Hematopoietic multipotent progenitor cell treated with erythropoietin and hydrocortisone succinate and interleukin-3 and kit ligand, for 6 days (in vitro differentiated cells): ENCODE results near the gene ALOX12.
"Not testable (repeated sequence)": the region's sequence is repeated elsewhere in the genome, so short reads cannot be mapped to it uniquely, and the experiment has no call there.

Source experiments
- DNase-seq: peaks from one replicate; pipeline ENCODE4 v3.0.0-alpha.2; 2015

Gene ALOX12

GRCh38 chr17:6995500-6996255, at the start of gene ALOX12:
Gene ALOX12, plus strand, starts transcription at chr17:6996049. Its CDS starts 69 bp downstream, at chr17:6996118.
- DNase-seq, result peak; percentile 75

DNA sequence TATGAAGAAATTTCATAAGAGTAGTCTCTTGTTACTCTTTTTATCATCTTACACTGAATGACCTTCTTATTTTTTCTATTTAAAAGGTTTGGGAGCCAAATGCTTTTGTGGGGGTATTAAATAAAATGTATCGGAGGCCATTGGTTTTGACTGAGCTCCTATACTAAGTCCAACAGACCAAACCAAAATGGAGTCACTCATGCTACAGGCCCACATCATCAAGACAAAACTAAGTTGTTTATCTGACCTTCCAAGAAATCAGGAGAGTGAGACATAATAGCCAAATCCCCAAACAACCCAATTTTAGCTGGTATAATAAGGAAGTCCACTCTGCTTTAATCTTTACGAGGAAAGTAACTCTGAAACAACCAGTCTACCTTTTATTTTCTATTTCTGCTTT, 48.1 kb upstream of the ALOX12 start:
- DNase-seq, result no peak

- DNase-seq, result peak; percentile 16
Observed at GRCh38 chr17:6948562-6948961, 47.3 kb upstream of the ALOX12 start.

DNA sequence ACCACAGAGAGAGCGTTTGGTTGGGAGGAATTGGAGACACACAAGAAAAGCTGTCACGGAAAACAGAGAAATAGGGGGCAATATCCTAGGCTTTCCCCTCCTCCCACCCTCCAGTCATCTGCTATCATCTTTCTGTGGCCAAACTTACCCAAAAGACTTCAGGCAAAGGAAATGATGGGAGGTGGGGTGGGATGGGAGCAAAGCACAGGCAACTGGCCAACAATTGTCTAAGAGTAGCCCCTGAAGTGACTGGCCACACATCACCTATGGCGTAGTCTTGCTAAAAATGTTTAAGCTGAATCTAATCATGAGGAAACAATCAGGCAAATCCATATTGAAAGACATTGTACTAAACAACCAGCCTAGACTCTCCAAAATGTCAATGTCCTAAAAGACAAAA, 46.9 kb upstream of the ALOX12 start:
- DNase-seq, result no peak

- DNase-seq, result not testable (repeated sequence)
Observed at GRCh38 chr17:6950938-6951337, 44.9 kb upstream of the ALOX12 start.

DNA sequence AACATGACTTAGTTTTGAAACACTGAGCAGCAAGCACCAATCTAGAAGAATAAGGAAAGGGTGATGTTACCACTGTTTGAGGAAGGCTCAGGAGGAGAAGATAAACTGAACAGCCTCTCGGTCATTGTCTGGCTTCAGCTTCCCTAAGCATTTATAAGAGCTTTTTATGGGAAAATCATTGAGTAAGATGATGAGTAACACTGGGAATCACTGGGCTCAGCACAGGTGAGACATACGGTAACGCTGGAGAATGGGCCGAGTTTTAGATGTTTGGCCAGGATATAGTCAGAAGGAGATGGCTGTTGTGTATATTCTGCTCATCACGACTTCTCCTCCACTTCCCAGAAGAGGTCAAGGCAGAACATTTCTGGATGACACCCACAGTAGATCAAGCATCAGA, 42.2 kb upstream of the ALOX12 start:
- no peak for DNase-seq

DNA sequence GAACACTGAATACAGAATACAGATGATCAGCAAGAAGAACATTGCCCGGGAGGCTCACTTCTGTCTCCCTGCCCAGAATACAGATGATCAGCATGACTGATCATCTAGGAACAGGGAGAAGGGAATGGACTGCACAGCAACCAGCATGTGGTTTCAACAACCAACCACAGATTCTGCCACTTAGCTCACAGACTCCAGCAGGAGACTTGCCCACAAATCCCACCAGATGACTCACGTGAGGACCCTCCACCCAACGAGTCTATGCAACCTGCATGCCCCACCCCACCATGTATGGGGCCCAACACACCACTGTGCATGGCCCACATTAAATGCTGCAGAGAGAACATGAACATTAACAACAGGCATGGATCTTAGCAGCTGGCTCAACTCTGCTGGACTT, 36.1 kb upstream of the ALOX12 start:
- no peak for DNase-seq

- peak; percentile 7 for DNase-seq
Observed at GRCh38 chr17:6969323-6969726, 26.5 kb upstream of the ALOX12 start.

DNA sequence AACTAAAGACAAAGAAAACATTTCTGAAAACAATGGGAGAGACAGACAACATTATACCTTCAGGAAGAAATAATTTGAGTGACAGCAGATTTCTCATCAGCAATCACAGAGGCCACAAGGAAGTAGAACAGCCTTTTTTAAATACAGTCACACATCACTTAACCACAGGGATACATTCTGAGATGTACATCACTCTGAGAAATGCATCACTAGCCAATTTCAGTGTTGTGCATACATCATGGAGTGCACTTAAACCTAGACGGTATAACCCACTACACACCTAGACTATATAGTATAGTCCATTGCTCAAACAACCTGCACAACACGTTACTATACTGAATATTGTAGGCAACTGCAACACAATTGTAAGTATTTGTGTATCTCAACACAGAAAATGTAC, 24.9 kb upstream of the ALOX12 start:
- DNase-seq, result no peak

DNA sequence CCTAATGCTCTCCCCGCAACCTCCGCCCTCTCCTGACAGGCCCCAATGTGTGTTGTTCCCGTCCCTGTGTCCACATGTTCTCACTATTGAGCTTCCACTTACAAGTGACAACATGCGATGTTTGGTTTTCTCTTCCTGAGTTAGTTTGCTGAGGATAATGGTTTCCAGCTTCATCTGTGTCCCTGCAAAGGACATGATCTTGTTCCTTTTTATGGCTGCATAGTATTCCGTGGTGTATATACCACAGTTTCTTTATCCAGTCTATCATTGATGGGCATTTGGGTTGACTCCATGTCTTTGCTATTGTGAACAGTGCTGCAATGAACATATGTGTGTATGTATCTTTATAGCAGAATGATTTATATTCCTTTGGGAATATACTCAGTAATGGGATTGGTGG, 16.4 kb upstream of the ALOX12 start:
- not testable (repeated sequence) for DNase-seq

GRCh38 chr17:6981426-6981825, 14.4 kb upstream of the ALOX12 start:
- peak; percentile 13 for DNase-seq

GRCh38 chr17:6985266-6985665, 10.6 kb upstream of the ALOX12 start:
- DNase-seq, result no peak

- DNase-seq, result no peak
Observed at GRCh38 chr17:6986676-6987075, 9.2 kb upstream of the ALOX12 start.

DNA sequence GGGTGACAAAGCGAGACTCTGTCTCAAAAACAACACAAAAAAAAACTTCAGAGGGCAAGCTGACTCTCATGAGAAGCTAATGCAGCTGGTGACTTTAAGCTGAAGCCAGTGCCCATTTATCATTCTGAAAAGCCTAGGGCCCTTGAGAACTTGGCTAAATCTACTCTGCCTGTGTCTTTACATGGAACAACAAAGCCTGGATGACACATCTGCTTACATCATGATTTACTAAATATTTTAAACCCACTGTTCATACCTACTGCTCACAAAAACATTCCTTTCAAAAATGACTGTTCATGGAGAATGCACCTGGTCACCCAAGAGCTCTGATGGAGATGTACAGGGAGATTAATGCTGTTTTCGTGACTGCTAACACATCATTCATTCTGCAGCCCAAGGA, 6.1 kb upstream of the ALOX12 start:
- no peak for DNase-seq

DNA sequence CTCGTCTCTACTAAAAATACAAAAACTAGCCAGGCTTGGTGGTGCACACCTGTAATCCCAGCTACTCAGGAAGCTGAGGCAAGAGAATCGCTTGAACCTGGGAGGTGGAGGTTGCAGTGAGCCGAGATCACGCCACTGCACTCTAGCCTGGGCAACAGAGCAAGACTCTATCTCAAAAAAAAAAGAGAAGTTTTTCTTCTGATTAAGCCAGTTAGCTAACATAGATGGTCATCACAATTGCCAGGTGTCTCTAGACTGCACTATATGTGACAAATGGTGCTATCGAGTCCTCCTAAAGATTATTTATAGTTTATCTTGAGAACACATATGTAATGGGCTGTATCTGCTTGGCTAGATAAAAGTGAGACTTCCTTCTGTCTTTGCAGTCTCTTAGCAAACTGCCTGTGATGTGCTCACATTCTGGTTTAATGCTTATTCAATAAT, 2.2 kb upstream of the ALOX12 start:
- peak; percentile 92 for DNase-seq

- peak; percentile 82 for DNase-seq
Observed at GRCh38 chr17:6994118-6994598, 1.7 kb upstream of the ALOX12 start.

- DNase-seq, result peak; percentile 47
Observed at GRCh38 chr17:6994666-6995256, 1.1 kb upstream of the ALOX12 start.

GRCh38 chr17:6996256-6997011, 585 bp downstream of the ALOX12 start:
- no peak for DNase-seq

GRCh38 chr17:6997171-6997570, 1.3 kb downstream of the ALOX12 start:
- DNase-seq, result no peak

DNA sequence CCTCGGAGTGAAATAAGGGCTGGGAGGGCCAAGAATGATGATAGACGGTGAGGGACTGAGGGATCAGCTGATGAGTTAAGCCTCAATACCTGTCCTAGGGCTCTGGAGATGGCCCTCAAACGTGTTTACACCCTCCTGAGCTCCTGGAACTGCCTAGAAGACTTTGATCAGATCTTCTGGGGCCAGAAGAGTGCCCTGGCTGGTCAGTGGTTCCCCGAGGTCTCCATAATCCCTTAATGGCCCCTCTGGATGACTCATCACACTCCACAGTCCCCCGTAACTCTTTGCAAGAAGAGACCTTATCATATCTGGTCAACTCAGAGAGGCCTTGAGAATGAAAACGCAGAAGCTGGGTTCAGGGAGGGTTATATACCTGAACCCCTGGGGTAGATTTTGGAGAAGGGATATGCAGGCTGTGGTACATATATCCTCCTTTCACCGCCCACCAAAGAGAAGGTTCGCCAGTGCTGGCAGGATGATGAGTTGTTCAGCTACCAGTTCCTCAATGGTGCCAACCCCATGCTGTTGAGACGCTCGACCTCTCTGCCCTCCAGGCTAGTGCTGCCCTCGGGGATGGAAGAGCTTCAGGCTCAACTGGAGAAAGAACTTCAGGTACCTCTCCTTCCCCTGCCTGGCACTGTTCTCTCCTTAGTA, 3.1 kb downstream of the ALOX12 start:
- DNase-seq, result no peak

DNA sequence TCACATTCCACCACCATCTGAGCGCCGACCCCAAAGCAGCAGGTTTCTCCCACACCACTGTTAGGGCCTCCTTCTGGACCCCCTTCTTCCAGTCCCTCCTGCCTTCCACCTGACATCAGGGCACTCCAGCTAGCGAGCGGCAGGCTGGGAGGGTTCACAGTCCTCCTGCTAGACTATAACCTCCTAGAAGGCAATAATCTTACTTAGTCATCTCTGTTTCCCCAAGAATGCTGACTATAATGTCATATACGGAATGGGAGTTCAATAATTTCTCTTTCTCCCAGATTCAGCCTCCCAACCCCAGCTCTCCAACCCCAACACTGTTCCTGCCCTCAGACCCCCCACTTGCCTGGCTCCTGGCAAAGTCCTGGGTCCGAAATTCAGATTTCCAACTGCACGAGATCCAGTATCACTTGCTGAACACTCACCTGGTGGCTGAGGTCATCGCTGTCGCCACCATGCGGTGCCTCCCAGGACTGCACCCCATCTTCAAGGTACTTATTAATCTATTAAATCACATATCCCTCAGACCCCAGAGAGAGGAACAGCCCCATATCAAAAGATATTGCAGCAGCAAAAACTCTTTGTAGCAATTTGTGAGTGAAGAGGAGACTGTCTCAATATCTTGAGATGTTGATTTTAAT, 5.6 kb downstream of the ALOX12 start:
- peak; percentile 40 for DNase-seq

GRCh38 chr17:7002288-7003047, 6.6 kb downstream of the ALOX12 start:
- DNase-seq, result no peak
